CD4-positive, alpha-beta T cell (primary cell): ENCODE data around the gene RGPD3. TPM values are rescaled to one million over a fixed set of nuclear protein-coding genes. Genes with fewer than 3 reads are reported as not detected.
"Not testable (repeated sequence)": the region's sequence is repeated elsewhere in the genome, so short reads cannot be mapped to it uniquely, and the experiment has no call there.

ENCODE experiments used
- ATAC-seq: fragments of 200-7000 bp; cut with Tn5 transposase; one replicate; pipeline ENCODE4 v1.10.0; 2022; ENCODE audit warnings: mild to moderate bottlenecking; ENCODE audit not compliant: poor library complexity
- CTCF ChIA-PET: fragments of 350-600 bp; sonication (Branson Sonifier 250); formaldehyde crosslinking; loops from one replicate; lab custom pipeline; 2021; ENCODE audit warnings: antibody characterized with exemption, inconsistent platforms; lab: Charles Lee
- POLR2A ChIA-PET: fragments of 350-600 bp; sonication (Branson Sonifier 250); formaldehyde crosslinking; loops from one replicate; lab custom pipeline; 2021; ENCODE audit warnings: antibody characterized with exemption, inconsistent platforms; lab: Charles Lee
- DNase-seq, 14 experiments: peaks; one replicate each; pipeline ENCODE4 v3.0.0-alpha.2; 2013 to 2020; ENCODE audit warnings: mixed read lengths in 2 of 14
- H3K27ac ChIP-seq, 2 donors: one replicate each; pipeline versions ENCODE4 v1.5.1 to v1.7.0; 2013; ENCODE audit warnings: low read length in 2 of 2, low read depth in 1 of 2, mild to moderate bottlenecking in 1 of 2
- H3K27me3 ChIP-seq, 2 experiments: 1 replicate in 1 of 2; 2 replicates in 1 of 2; pipeline versions ENCODE4 v1.6.1 to v1.7.0; 2013; ENCODE audit warnings: low read length in 2 of 2, control low read depth in 1 of 2, mild to moderate bottlenecking in 1 of 2, moderate library complexity in 1 of 2; ENCODE audit not compliant: insufficient read depth in 2 of 2, control insufficient read depth in 1 of 2
- H3K36me3 ChIP-seq: one replicate; pipeline ENCODE4 v1.6.1; 2013; ENCODE audit warnings: low read length, control low read depth; ENCODE audit not compliant: insufficient read depth
- H3K4me1 ChIP-seq: one replicate; pipeline ENCODE4 v1.6.1; 2013; ENCODE audit warnings: low read length, control low read depth; ENCODE audit not compliant: insufficient read depth
- H3K4me3 ChIP-seq: one replicate; pipeline ENCODE4 v1.5.1; 2013; ENCODE audit warnings: mild to moderate bottlenecking, low read length, moderate library complexity
- H3K9me3 ChIP-seq, 2 experiments: 1 replicate in 1 of 2; 2 replicates in 1 of 2; pipeline versions ENCODE4 v1.6.1 to v1.7.0; 2013; ENCODE audit warnings: low read length in 2 of 2, mild to moderate bottlenecking in 2 of 2, control low read depth in 1 of 2, moderate library complexity in 1 of 2; ENCODE audit not compliant: control insufficient read depth in 1 of 2, insufficient read depth in 1 of 2
- H3K27ac Mint-ChIP-seq: one replicate; pipeline ENCODE4 v1.8.0; 2020; ENCODE audit warnings: mixed read lengths
- H3K27me3 Mint-ChIP-seq: one replicate; pipeline ENCODE4 v1.8.0; 2021; ENCODE audit warnings: mixed read lengths
- H3K36me3 Mint-ChIP-seq: one replicate; pipeline ENCODE4 v1.8.0; 2021; ENCODE audit warnings: low read depth, mixed read lengths
- H3K4me1 Mint-ChIP-seq: one replicate; pipeline ENCODE4 v1.8.0; 2021; ENCODE audit warnings: low read depth, mixed read lengths
- H3K4me3 Mint-ChIP-seq: one replicate; pipeline ENCODE4 v1.8.0; 2020; ENCODE audit warnings: mild to moderate bottlenecking, mixed read lengths
- H3K9me3 Mint-ChIP-seq: one replicate; pipeline ENCODE4 v1.8.0; 2020; ENCODE audit warnings: mixed read lengths
- intact Hi-C, 2 experiments: fragments of 100-400 bp; cut with DNase I in 1 of 2; cut with micrococcal nuclease in 1 of 2; formaldehyde crosslinking; loops; one replicate each; pipeline versions ENCODE4 v1.15.1 to v1.9.0; 2023 to 2025; cut with DNase I, micrococcal nuclease
- total RNA-seq, 174 experiments: library from RNA in 2 of 174; stranded (reverse) in 2 of 174; gene quantifications; one replicate each; pipeline ENCODE4 v1.2.3 and lab custom pipeline; 2021 to 2026
- TF ChIP-seq, protein P1 (sequence below): fragments of 200-600 bp; IDR thresholded peaks from one replicate; pipeline ENCODE4 v1.8.0; 2022; ENCODE audit warnings: antibody characterized with exemption, mild to moderate bottlenecking

The RGPD3 gene
- total RNA-seq, 2 experiments from 2014 or later = 0.11 to 0.38 TPM

DNA sequence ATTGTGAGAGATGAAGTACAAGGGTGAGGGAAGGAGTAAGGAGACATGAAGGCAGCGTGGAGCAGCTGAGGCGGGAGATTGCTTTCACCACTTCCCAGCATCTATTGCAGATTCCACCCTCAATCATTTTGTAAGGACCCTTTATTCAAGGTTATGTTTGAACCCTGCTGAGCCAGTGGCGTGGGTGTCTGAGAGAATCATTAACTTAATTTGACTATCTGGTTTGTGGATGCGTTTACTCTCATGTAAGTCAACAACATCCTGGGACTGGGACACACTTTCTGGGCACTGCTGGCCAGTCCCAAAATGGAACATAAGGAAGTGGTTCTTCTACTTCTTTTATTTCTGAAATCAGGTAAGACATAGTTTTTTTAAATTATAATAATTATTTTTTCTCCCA is 86.3 kb downstream of the RGPD3 start:
- H3K4me3 Mint-ChIP-seq, DNase-seq, H3K36me3 ChIP-seq, H3K27me3 Mint-ChIP-seq, H3K27ac Mint-ChIP-seq, H3K4me1 ChIP-seq, H3K27me3 ChIP-seq, POLR2A ChIA-PET, CTCF ChIA-PET, H3K36me3 Mint-ChIP-seq, H3K4me3 ChIP-seq, H3K9me3 ChIP-seq, H3K9me3 Mint-ChIP-seq, intact Hi-C loops, H3K27ac ChIP-seq, H3K4me1 Mint-ChIP-seq, ATAC-seq: not testable (repeated sequence)

DNA sequence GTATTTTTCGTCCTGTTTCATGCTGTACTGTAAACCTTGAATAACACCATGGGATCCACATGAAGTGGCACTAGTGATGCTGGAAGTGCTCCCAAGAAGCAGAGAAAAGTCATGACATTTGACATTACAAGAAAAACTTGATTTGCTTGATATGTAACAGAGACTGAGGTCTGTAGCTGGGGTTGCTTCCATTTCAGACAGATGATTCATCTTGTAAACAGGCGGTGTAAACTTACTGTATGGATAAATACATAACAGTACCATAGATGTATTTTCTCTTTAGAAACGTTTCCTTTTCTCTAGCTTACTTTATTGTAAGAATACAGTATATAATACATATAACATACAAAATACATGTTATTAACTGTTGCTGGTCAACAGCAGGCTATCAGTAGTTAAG is 88.6 kb downstream of the RGPD3 start:
- H3K9me3 ChIP-seq, H3K4me3 ChIP-seq, H3K4me1 ChIP-seq, intact Hi-C loops, H3K27ac ChIP-seq, H3K27me3 ChIP-seq, H3K27me3 Mint-ChIP-seq, ATAC-seq, H3K36me3 Mint-ChIP-seq, H3K4me1 Mint-ChIP-seq, H3K36me3 ChIP-seq, POLR2A ChIA-PET, H3K27ac Mint-ChIP-seq, CTCF ChIA-PET, H3K4me3 Mint-ChIP-seq, DNase-seq, H3K9me3 Mint-ChIP-seq: not testable (repeated sequence)

DNA sequence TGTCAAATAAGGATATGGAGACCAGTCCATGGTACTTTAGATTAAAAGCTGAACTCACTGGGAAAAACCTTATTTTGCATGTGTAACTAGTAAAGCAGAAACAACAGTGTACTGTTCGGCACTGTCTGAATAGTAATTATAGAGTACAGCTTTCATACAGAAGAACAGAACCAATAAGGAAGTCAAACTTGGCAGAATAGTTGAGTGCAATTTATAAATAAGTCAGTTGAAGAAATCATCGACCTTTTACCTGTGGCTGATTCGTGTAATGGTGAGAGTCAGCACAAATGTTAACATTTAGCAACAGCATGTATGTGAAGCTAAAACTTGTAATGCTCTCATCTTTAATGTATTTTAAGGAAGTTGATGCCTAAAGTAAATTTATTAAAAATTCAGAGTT is 99.0 kb downstream of the RGPD3 start:
- H3K27ac ChIP-seq, H3K36me3 ChIP-seq, ATAC-seq, H3K4me3 ChIP-seq, H3K4me1 ChIP-seq, H3K9me3 ChIP-seq, H3K27me3 ChIP-seq, DNase-seq, H3K27me3 Mint-ChIP-seq, H3K36me3 Mint-ChIP-seq, H3K9me3 Mint-ChIP-seq, CTCF ChIA-PET, intact Hi-C loops, H3K4me3 Mint-ChIP-seq, H3K27ac Mint-ChIP-seq, H3K4me1 Mint-ChIP-seq, POLR2A ChIA-PET: not testable (repeated sequence)

DNA sequence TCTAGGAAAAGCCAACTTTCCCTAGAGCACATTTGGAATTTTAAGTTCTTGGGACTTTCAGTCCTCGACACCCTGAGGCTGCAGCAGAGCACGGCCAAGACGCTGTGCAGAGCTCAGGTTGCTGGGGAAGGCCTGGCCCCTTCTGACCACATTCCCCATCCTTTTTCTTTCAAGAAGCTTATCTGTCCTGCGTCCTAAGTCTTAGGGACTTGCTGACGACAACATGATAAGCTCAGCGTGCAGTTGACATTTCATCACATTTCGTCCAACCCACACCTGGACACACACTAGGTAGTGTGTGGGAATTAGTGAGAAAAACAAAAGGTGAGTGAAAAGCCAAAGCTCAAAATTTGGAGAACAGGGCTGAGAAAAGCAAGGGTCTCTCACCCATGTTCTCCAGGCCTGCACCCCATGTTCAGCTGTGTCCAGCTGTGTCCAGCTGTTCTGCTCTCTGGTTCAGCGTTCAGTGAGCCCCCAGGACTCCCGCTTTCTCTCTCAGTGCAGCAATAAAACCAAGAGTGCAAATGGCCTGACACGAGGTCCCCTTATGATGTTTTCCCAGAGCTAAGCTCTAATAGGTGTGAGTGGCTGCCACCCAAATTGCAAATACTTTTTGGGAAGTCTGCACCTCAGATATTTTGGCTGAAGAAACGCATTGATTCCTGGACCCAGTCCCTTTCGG is 101.9 kb downstream of the RGPD3 start:
- ATAC-seq (no peak), DNase-seq (no peak)
- Mint-ChIP-seq H3K4me1 (no peaks in the 10 kb centered on the region), H3K36me3 (no peaks in the 10 kb centered on the region), H3K4me3 (no peak overlapping the region), H3K27me3 (no peaks in the 10 kb centered on the region), H3K27ac (no peak overlapping the region), H3K9me3 (no peaks in the 10 kb centered on the region)
- H3K27me3 ChIP-seq = no peaks in the 10 kb centered on the region
- H3K36me3 ChIP-seq = no peaks in the 10 kb centered on the region
- H3K4me1 ChIP-seq = no peaks in the 10 kb centered on the region
- intact Hi-C loops = no loop called here
- POLR2A ChIA-PET = interaction anchor here (0.8 kb wide), 1 partner anchor 65 kb away, joined by 3 read pairs; no protein-coding TSS in a partner anchor
- CTCF ChIA-PET = no interaction called here
- TF ChIP-seq, protein P1, sequence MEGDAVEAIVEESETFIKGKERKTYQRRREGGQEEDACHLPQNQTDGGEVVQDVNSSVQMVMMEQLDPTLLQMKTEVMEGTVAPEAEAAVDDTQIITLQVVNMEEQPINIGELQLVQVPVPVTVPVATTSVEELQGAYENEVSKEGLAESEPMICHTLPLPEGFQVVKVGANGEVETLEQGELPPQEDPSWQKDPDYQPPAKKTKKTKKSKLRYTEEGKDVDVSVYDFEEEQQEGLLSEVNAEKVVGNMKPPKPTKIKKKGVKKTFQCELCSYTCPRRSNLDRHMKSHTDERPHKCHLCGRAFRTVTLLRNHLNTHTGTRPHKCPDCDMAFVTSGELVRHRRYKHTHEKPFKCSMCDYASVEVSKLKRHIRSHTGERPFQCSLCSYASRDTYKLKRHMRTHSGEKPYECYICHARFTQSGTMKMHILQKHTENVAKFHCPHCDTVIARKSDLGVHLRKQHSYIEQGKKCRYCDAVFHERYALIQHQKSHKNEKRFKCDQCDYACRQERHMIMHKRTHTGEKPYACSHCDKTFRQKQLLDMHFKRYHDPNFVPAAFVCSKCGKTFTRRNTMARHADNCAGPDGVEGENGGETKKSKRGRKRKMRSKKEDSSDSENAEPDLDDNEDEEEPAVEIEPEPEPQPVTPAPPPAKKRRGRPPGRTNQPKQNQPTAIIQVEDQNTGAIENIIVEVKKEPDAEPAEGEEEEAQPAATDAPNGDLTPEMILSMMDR = no peak
- H3K4me3 ChIP-seq = no peak overlapping the region
- H3K9me3 ChIP-seq = no peaks in the 10 kb centered on the region
- no peak overlapping the region for H3K27ac ChIP-seq
